ENCODE data around the gene MYL12A. TPM values are rescaled to one million over a fixed set of nuclear protein-coding genes. Genes with fewer than 3 reads are reported as not detected.
"Not testable (repeated sequence)": the region's sequence is repeated elsewhere in the genome, so short reads cannot be mapped to it uniquely, and the experiment has no call there.

MYL12A gene
- total RNA-seq, 1 donor from 2014 or later: 421 TPM

GRCh38 chr18:3273042-3273441, 25.4 kb downstream of the MYL12A start:
- DNase-seq (ENCODE audit: low spot score in 2 of 2): no peak
- Histone ChIP-seq H3K36me3 (peaks cover 38 to 47% of the 10 kb centered on the region in 2 donors), H3K27me3 (no peaks in the 10 kb centered on the region), H3K4me3 (no peak overlapping the region), H3K4me1 (peaks cover 5 to 26% of the 10 kb centered on the region in 2 donors), H3K27ac (no peak overlapping the region), H3K9me3 (no peaks in the 10 kb centered on the region)
- intact Hi-C loops (cut with DNase I): no loop called here
- TF ChIP-seq, protein P1, sequence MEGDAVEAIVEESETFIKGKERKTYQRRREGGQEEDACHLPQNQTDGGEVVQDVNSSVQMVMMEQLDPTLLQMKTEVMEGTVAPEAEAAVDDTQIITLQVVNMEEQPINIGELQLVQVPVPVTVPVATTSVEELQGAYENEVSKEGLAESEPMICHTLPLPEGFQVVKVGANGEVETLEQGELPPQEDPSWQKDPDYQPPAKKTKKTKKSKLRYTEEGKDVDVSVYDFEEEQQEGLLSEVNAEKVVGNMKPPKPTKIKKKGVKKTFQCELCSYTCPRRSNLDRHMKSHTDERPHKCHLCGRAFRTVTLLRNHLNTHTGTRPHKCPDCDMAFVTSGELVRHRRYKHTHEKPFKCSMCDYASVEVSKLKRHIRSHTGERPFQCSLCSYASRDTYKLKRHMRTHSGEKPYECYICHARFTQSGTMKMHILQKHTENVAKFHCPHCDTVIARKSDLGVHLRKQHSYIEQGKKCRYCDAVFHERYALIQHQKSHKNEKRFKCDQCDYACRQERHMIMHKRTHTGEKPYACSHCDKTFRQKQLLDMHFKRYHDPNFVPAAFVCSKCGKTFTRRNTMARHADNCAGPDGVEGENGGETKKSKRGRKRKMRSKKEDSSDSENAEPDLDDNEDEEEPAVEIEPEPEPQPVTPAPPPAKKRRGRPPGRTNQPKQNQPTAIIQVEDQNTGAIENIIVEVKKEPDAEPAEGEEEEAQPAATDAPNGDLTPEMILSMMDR (IDR thresholded peaks at IDR 0.05): no peak

- DNase-seq (ENCODE audit: low spot score in 2 of 2); H3K4me1 ChIP-seq; H3K27ac ChIP-seq; H3K9me3 ChIP-seq; intact Hi-C loops (cut with DNase I); H3K27me3 ChIP-seq; H3K4me3 ChIP-seq: not testable (repeated sequence)
- peaks cover 44 to 62% of the 10 kb centered on the region in 2 donors for H3K36me3 ChIP-seq
These were observed 30.1 kb downstream of the MYL12A start for GRCh38 chr18:3277643-3278213.

GRCh38 chr18:3279201-3280185, 31.9 kb downstream of the MYL12A start:
- DNase-seq (ENCODE audit: low spot score in 2 of 2): no peak
- intact Hi-C loops (cut with DNase I): loop anchor here (5.0 to 10.0 kb wide), 3 partner anchors 173 to 718 kb away; partner anchors contain the start of gene TGIF1
- no peak overlapping the region for H3K4me3 ChIP-seq
- H3K4me1 ChIP-seq: peaks cover 0 to 3% of the 10 kb centered on the region in 2 donors
- no peaks in the 10 kb centered on the region for H3K9me3 ChIP-seq
- TF ChIP-seq, protein P1 (IDR thresholded peaks at IDR 0.05): no peak
- H3K27me3 ChIP-seq: no peaks in the 10 kb centered on the region
- H3K36me3 ChIP-seq: peaks cover 28 to 49% of the 10 kb centered on the region in 2 donors
- H3K27ac ChIP-seq: peak overlapping the region in 1 of 2 donors; percentile 11

DNA sequence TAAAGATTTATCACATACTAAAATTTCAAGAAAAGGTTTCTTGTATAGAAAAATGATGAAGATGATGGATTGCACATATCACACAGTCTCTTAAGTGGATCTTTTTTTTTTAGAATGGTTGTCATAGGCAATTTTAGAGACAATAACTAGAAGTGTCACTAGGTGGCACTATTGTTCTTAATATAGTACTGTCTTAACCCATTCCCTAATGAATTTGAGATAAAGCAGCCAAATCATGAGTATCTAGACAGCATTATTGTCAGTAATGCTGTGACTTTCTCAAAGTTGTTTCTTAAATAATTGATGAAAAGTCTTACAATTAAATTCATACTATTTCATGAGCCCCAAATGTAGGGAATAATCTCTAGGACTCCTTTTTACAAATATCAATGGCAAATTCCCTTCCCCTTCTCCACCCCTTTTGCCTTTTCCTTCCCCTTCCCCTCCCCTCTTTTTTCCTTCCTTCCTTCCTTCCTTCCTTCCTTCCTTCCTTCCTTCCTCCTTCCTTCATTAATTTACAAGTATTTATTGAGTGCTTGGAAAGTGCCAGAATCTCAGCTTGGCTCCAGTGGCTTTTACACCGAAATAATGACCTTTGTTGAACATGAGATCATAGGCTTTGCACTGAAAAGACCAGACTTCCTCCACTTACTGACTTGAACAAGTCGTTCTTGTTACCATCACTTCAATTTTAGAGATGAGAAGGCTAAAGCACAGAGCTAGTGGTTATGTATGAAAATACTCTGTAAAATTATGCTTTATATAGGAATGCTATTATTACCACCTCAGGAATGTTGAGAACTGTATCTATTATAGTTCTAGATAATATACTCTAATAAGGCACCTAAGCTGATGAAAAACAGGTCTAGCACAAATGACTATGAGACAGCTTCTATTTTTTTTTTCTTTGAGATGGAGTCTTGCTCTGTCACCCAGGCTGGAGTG, 34.1 kb downstream of the MYL12A start:
- intact Hi-C loops (cut with DNase I): loop anchor here (1.0 to 10.0 kb wide), 5 partner anchors 171 to 716 kb away; partner anchors contain the start of gene TGIF1
- Histone ChIP-seq H3K27ac (no peak overlapping the region), H3K4me3 (no peak overlapping the region), H3K4me1 (peaks cover 0 to 3% of the 10 kb centered on the region in 2 donors), H3K27me3 (no peaks in the 10 kb centered on the region), H3K9me3 (no peaks in the 10 kb centered on the region), H3K36me3 (peaks cover 16 to 27% of the 10 kb centered on the region in 2 donors)
- DNase-seq (ENCODE audit: low spot score in 2 of 2): no peak
- TF ChIP-seq, protein P1 (IDR thresholded peaks at IDR 0.05): peak; percentile 54 to 71 (median 69)

DNA sequence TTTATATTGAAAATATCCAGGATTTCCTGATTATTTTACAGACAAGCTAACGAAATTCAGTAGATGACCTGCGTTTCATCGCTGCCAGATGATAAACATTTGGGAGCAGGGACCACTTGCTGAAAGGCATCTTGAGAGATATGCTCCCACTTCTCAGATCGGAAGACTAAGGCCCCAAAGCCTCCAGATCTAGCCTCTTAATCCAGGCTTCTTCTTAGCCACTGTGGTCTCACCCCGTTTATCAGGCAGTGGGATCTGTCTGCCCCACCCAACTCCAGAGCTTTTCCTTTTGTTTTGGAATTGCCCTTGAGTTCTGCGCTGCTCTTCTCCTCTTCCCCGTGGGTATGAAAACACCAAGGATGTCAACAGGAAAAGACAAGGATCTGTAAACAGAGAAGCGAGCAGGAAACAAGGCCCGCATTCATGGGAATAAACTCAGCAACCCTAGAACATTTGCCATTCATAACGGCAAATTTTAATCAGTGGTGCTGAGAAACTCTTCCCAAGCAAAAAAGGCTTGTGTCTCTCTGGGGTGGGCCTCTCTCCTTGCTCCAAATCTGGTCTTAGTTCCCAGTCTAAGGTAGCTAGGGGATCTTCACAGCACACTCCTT, 35.8 kb downstream of the MYL12A start:
- TF ChIP-seq, protein P1 (IDR thresholded peaks at IDR 0.05): no peak
- intact Hi-C loops (cut with DNase I): loop anchor here (2.0 to 10.0 kb wide), 4 partner anchors 169 to 714 kb away; partner anchors contain the start of gene TGIF1
- Histone ChIP-seq H3K9me3 (no peaks in the 10 kb centered on the region), H3K4me1 (peaks cover 0 to 3% of the 10 kb centered on the region in 2 donors), H3K27ac (no peak overlapping the region), H3K4me3 (no peak overlapping the region), H3K27me3 (no peaks in the 10 kb centered on the region), H3K36me3 (peaks cover 2 to 12% of the 10 kb centered on the region in 2 donors)
- DNase-seq (ENCODE audit: low spot score in 2 of 2): no peak

Measured in ascending aorta (tissue), 2 donors.